Measurements from ENCODE around the gene ZSWIM5. TPM values are rescaled to one million over a fixed set of nuclear protein-coding genes. Genes with fewer than 3 reads are reported as not detected.
"Not testable (repeated sequence)": the region's sequence is repeated elsewhere in the genome, so short reads cannot be mapped to it uniquely, and the experiment has no call there.

Gene ZSWIM5
- total RNA-seq, 5 donors from 2014 or later (not counting 1 experiment from before 2014, with no cell fraction given) = 1.6 to 4.0 (median 2.0) TPM

DNA sequence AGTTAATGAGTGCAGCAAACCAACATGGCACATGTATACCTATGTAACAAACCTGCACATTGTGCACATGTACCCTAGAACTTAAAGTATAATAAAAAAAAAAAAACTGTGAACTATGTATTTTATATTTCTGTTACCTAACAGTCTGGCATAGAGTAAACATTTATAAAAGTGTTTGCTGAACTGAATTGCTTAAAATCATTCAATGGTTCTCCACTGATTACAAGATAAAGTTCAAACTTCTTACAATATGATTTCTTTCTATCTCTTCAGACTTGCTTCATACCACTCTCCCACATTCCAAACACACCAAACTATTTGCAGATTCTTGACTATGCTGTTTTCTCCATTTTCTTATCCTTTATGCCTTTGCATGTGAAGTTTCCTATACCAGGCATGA is 104.5 kb downstream of the ZSWIM5 start:
- POLR2A ChIA-PET = no interaction called here
- ATAC-seq (replicated peaks in 1 of 4) = no peak
- Histone ChIP-seq H3K27me3 (replicated peaks in 1 of 2; ENCODE audit: control insufficient read depth in 2 of 2, extremely low read depth in 1 of 2, insufficient read depth in 2 of 2, low read length in 1 of 2) (no peaks in the 10 kb centered on the region), H3K36me3 (ENCODE audit: control insufficient read depth in 2 of 2, extremely low read depth in 1 of 2, insufficient read depth in 1 of 2, low read length in 1 of 2) (no peaks in the 10 kb centered on the region), H3K9me3 (no peaks in the 10 kb centered on the region), H3K4me1 (ENCODE audit: control insufficient read depth in 1 of 2, extremely low read depth in 1 of 2, insufficient read depth in 2 of 2, low read length in 2 of 2) (no peaks in the 10 kb centered on the region), H3K4me3 (ENCODE audit: control insufficient read depth in 1 of 2, extremely low read depth in 1 of 2, low read length in 1 of 2) (no peak overlapping the region), H3K27ac (ENCODE audit: low read length) (no peak overlapping the region)
- Mint-ChIP-seq H3K4me3 (no peak overlapping the region), H3K27me3 (peaks cover 0 to 9% of the 10 kb centered on the region in 2 donors), H3K36me3 (no peaks in the 10 kb centered on the region), H3K9me3 (no peaks in the 10 kb centered on the region), H3K4me1 (peaks cover 0 to 3% (median 0%) of the 10 kb centered on the region in 3 donors), H3K27ac (no peak overlapping the region)
- no peak for DNase-seq
- CTCF ChIA-PET = no interaction called here

DNA sequence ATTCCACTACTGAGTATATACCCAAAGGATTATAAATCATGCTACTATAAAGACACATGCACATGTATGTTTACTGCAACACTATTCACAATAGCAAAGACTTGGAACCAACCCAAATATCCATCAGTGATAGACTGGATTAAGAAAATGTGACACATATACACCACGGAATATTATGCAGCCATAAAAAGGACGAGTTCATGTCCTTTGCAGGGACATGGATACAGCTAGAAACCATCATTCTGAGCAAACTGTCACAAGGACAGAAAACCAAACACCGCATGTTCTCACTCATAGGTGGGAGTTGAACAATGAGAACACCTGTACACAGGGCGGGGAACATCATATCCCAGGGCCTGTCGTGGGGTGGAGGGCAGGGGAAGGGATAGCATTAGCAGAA is 104.9 kb downstream of the ZSWIM5 start:
- H3K9me3 Mint-ChIP-seq; H3K4me3 ChIP-seq (ENCODE audit: control insufficient read depth in 1 of 2, extremely low read depth in 1 of 2, low read length in 1 of 2); H3K27me3 ChIP-seq (replicated peaks in 1 of 2; ENCODE audit: control insufficient read depth in 2 of 2, extremely low read depth in 1 of 2, insufficient read depth in 2 of 2, low read length in 1 of 2); H3K9me3 ChIP-seq; POLR2A ChIA-PET; H3K4me1 ChIP-seq (ENCODE audit: control insufficient read depth in 1 of 2, extremely low read depth in 1 of 2, insufficient read depth in 2 of 2, low read length in 2 of 2); H3K36me3 Mint-ChIP-seq; H3K27ac ChIP-seq (ENCODE audit: low read length); H3K4me1 Mint-ChIP-seq; H3K4me3 Mint-ChIP-seq; H3K27ac Mint-ChIP-seq; ATAC-seq (replicated peaks in 1 of 4); CTCF ChIA-PET; DNase-seq; H3K27me3 Mint-ChIP-seq; H3K36me3 ChIP-seq (ENCODE audit: control insufficient read depth in 2 of 2, extremely low read depth in 1 of 2, insufficient read depth in 1 of 2, low read length in 1 of 2): not testable (repeated sequence)
- no CpG with 5 or more reads among the region's 5 CpGs for WGBS (ENCODE audit: insufficient coverage)

DNA sequence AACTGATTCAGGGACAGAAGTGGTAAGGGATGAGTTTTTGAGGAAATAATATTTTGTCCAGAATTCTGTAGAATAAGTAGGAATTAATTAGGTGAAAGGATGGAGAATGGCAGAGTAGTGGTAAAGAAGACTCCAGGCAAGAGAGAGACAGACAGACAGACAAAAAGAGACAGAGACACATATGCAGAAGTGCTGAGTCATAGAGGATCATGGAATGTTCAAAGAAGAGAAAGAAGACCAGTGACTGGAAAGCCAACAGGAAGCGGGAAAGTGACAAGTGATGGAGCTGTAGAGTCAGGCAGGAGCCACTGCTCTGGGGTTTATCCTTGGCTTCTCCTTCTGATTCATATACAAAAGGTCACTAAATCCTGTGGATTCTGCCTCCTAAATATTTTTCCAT is 108.5 kb downstream of the ZSWIM5 start:
- Mint-ChIP-seq H3K4me3 (no peak overlapping the region), H3K9me3 (no peaks in the 10 kb centered on the region), H3K36me3 (no peaks in the 10 kb centered on the region), H3K4me1 (no peaks in the 10 kb centered on the region), H3K27me3 (peaks cover 0 to 9% of the 10 kb centered on the region in 2 donors), H3K27ac (no peak overlapping the region)
- Histone ChIP-seq H3K4me3 (ENCODE audit: control insufficient read depth in 1 of 2, extremely low read depth in 1 of 2, low read length in 1 of 2) (no peak overlapping the region), H3K27ac (ENCODE audit: low read length) (no peak overlapping the region), H3K36me3 (ENCODE audit: control insufficient read depth in 2 of 2, extremely low read depth in 1 of 2, insufficient read depth in 1 of 2, low read length in 1 of 2) (no peaks in the 10 kb centered on the region), H3K4me1 (ENCODE audit: control insufficient read depth in 1 of 2, extremely low read depth in 1 of 2, insufficient read depth in 2 of 2, low read length in 2 of 2) (no peaks in the 10 kb centered on the region), H3K9me3 (no peaks in the 10 kb centered on the region), H3K27me3 (replicated peaks in 1 of 2; ENCODE audit: control insufficient read depth in 2 of 2, extremely low read depth in 1 of 2, insufficient read depth in 2 of 2, low read length in 1 of 2) (no peaks in the 10 kb centered on the region)
- ATAC-seq (replicated peaks in 1 of 4) = no peak
- ChIA-PET POLR2A (no interaction called here), CTCF (no interaction called here)
- no peak for DNase-seq
- no CpG with 5 or more reads among the region's 1 CpG for WGBS (ENCODE audit: insufficient coverage)

DNA sequence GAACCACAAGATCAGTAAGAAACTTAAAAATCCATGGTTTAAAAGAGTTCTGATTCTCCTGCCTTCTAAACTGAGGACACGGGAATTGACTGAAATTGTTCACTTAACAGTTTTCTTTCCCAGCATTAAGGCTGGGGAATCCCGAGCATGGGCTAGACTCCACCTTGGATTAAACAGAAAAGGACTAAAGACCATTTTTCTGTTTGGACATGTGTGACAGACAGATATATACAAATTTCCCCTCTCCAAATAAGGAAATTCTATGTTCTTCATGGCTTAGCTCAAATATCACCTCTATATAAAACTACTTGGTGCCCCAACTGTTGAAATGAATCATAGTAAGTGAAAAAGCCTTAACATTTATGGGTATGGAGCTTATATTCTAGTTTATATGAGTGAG is 109.3 kb downstream of the ZSWIM5 start:
- Histone ChIP-seq H3K4me3 (ENCODE audit: control insufficient read depth in 1 of 2, extremely low read depth in 1 of 2, low read length in 1 of 2) (no peak overlapping the region), H3K4me1 (ENCODE audit: control insufficient read depth in 1 of 2, extremely low read depth in 1 of 2, insufficient read depth in 2 of 2, low read length in 2 of 2) (no peaks in the 10 kb centered on the region), H3K27me3 (replicated peaks in 1 of 2; ENCODE audit: control insufficient read depth in 2 of 2, extremely low read depth in 1 of 2, insufficient read depth in 2 of 2, low read length in 1 of 2) (no peaks in the 10 kb centered on the region), H3K27ac (ENCODE audit: low read length) (no peak overlapping the region), H3K36me3 (ENCODE audit: control insufficient read depth in 2 of 2, extremely low read depth in 1 of 2, insufficient read depth in 1 of 2, low read length in 1 of 2) (no peaks in the 10 kb centered on the region), H3K9me3 (no peaks in the 10 kb centered on the region)
- ATAC-seq (replicated peaks in 1 of 4) (no peak), DNase-seq (no peak)
- ChIA-PET CTCF (no interaction called here), POLR2A (no interaction called here)
- H3K4me1 Mint-ChIP-seq = no peaks in the 10 kb centered on the region
- peaks cover 0 to 9% of the 10 kb centered on the region in 2 donors for H3K27me3 Mint-ChIP-seq
- no peaks in the 10 kb centered on the region for H3K36me3 Mint-ChIP-seq
- no CpG with 5 or more reads among the region's 2 CpGs for whole genome bisulfite sequencing (ENCODE audit: insufficient coverage)
- no peaks in the 10 kb centered on the region for H3K9me3 Mint-ChIP-seq
- H3K4me3 Mint-ChIP-seq = no peak overlapping the region
- no peak overlapping the region for H3K27ac Mint-ChIP-seq

DNA sequence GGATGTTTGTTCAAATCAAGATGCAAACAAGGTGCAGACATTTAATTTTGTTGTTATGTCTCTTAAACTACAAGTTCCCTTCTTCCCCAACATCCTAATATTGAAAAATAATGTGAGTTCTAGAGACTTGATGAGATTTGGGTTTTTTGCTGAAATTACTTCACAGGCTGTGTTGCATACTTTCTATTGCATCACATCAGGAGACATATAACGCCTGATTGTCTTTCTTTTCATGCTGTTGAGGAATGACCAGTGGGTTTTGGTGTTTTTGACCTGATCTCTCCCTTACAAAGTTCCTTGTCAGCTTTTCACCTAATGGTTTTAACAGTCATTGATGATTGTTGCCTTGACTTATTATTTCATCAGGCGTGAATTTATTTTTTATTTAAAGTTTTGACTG is 111.0 kb downstream of the ZSWIM5 start:
- ATAC-seq (replicated peaks in 1 of 4) (no peak), DNase-seq (no peak)
- no peaks in the 10 kb centered on the region for H3K9me3 Mint-ChIP-seq
- no peaks in the 10 kb centered on the region for H3K36me3 Mint-ChIP-seq
- H3K27me3 Mint-ChIP-seq = peaks cover 0 to 4% of the 10 kb centered on the region in 2 donors
- Histone ChIP-seq H3K9me3 (no peaks in the 10 kb centered on the region), H3K36me3 (ENCODE audit: control insufficient read depth in 2 of 2, extremely low read depth in 1 of 2, insufficient read depth in 1 of 2, low read length in 1 of 2) (no peaks in the 10 kb centered on the region), H3K27me3 (replicated peaks in 1 of 2; ENCODE audit: control insufficient read depth in 2 of 2, extremely low read depth in 1 of 2, insufficient read depth in 2 of 2, low read length in 1 of 2) (no peaks in the 10 kb centered on the region), H3K4me3 (ENCODE audit: control insufficient read depth in 1 of 2, extremely low read depth in 1 of 2, low read length in 1 of 2) (no peak overlapping the region), H3K4me1 (ENCODE audit: control insufficient read depth in 1 of 2, extremely low read depth in 1 of 2, insufficient read depth in 2 of 2, low read length in 2 of 2) (no peaks in the 10 kb centered on the region), H3K27ac (ENCODE audit: low read length) (no peak overlapping the region)
- ChIA-PET CTCF (no interaction called here), POLR2A (no interaction called here)
- no peak overlapping the region for H3K4me3 Mint-ChIP-seq
- WGBS (ENCODE audit: insufficient coverage) = 100% methylated on average over 1 of the region's 2 CpGs
- no peaks in the 10 kb centered on the region for H3K4me1 Mint-ChIP-seq
- no peak overlapping the region for H3K27ac Mint-ChIP-seq

DNA sequence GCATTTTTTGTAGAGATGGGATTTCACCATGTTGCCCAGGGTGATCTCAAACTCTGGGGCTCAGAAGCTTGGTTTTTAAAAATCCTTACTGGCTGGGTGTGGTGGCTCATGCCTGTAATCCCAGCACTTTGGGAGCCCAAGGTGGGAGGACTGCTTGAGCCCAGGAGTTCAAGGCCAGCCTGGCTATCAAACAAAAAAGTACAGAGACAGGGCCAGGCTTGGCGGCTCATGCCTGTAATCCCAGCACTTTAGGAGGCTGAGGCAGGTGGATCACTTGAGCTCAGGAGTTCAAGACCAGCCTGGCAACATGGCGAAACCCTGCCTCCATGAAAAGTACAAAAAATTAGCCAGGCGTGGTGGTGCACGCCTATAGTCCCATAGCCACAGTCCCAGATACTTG is 112.0 kb downstream of the ZSWIM5 start:
- H3K4me1 Mint-ChIP-seq; CTCF ChIA-PET; H3K4me1 ChIP-seq (ENCODE audit: control insufficient read depth in 1 of 2, extremely low read depth in 1 of 2, insufficient read depth in 2 of 2, low read length in 2 of 2); DNase-seq; H3K9me3 ChIP-seq; H3K27me3 Mint-ChIP-seq; H3K27me3 ChIP-seq (replicated peaks in 1 of 2; ENCODE audit: control insufficient read depth in 2 of 2, extremely low read depth in 1 of 2, insufficient read depth in 2 of 2, low read length in 1 of 2); H3K27ac ChIP-seq (ENCODE audit: low read length); ATAC-seq (replicated peaks in 1 of 4); H3K36me3 ChIP-seq (ENCODE audit: control insufficient read depth in 2 of 2, extremely low read depth in 1 of 2, insufficient read depth in 1 of 2, low read length in 1 of 2); H3K27ac Mint-ChIP-seq; H3K4me3 Mint-ChIP-seq; H3K36me3 Mint-ChIP-seq; H3K4me3 ChIP-seq (ENCODE audit: control insufficient read depth in 1 of 2, extremely low read depth in 1 of 2, low read length in 1 of 2); H3K9me3 Mint-ChIP-seq: not testable (repeated sequence)
- POLR2A ChIA-PET = interaction anchor here in 1 of 2 donors (0.6 kb wide), 1 partner anchor 60 kb away, joined by 3 read pairs; no protein-coding TSS in a partner anchor
- 100% methylated on average over 1 of the region's 4 CpGs for WGBS (ENCODE audit: insufficient coverage)

DNA sequence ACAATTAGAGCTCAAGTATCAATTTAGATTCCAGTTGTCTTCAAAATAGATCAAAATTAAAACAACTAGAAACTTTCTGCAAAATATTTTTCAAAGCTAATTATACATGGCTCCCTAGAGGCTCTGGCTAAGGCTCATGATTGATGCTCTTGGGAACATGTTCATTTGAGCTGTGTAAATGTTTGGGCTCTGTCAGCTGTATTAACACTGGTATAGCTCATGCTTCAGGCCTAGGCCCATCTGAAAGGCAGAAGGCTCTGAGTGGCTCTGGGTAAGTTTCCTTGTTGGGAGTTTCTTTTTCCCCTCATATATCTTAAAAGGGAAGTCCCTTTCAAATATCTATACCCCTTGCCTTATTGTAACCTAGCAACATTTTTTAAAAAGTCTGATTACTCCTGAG is 113.1 kb downstream of the ZSWIM5 start:
- Mint-ChIP-seq H3K27me3 (no peaks in the 10 kb centered on the region), H3K4me1 (no peaks in the 10 kb centered on the region), H3K36me3 (no peaks in the 10 kb centered on the region), H3K9me3 (no peaks in the 10 kb centered on the region), H3K4me3 (no peak overlapping the region), H3K27ac (no peak overlapping the region)
- no peak overlapping the region for H3K27ac ChIP-seq (ENCODE audit: low read length)
- no peaks in the 10 kb centered on the region for H3K9me3 ChIP-seq
- no peaks in the 10 kb centered on the region for H3K4me1 ChIP-seq (ENCODE audit: control insufficient read depth in 1 of 2, extremely low read depth in 1 of 2, insufficient read depth in 2 of 2, low read length in 2 of 2)
- DNase-seq (no peak), ATAC-seq (replicated peaks in 1 of 4) (no peak)
- H3K4me3 ChIP-seq (ENCODE audit: control insufficient read depth in 1 of 2, extremely low read depth in 1 of 2, low read length in 1 of 2) = no peak overlapping the region
- no peaks in the 10 kb centered on the region for H3K36me3 ChIP-seq (ENCODE audit: control insufficient read depth in 2 of 2, extremely low read depth in 1 of 2, insufficient read depth in 1 of 2, low read length in 1 of 2)
- H3K27me3 ChIP-seq (replicated peaks in 1 of 2; ENCODE audit: control insufficient read depth in 2 of 2, extremely low read depth in 1 of 2, insufficient read depth in 2 of 2, low read length in 1 of 2) = no peaks in the 10 kb centered on the region
- ChIA-PET CTCF (interaction anchor here in 1 of 2 donors (0.5 to 0.6 kb wide), 2 partner anchors 22 to 636 kb away, joined by 3 to 4 read pairs; no protein-coding TSS in a partner anchor), POLR2A (no interaction called here)

All from T-cell (primary cell).